Erythroblast (primary cell): Measurements from ENCODE around the gene PFDN1.

ENCODE experiments used
- GATA1 ChIP-seq: IDR thresholded peaks from 2 replicates; pipeline ENCODE4 v1.6.1; 2011; ENCODE audit warnings: low read depth, mild to moderate bottlenecking, control low read depth, low read length, moderate library complexity
- POLR2A ChIP-seq: IDR thresholded peaks from 2 replicates; pipeline ENCODE4 v1.6.1; 2011; ENCODE audit warnings: mild to moderate bottlenecking, low read length

DNA sequence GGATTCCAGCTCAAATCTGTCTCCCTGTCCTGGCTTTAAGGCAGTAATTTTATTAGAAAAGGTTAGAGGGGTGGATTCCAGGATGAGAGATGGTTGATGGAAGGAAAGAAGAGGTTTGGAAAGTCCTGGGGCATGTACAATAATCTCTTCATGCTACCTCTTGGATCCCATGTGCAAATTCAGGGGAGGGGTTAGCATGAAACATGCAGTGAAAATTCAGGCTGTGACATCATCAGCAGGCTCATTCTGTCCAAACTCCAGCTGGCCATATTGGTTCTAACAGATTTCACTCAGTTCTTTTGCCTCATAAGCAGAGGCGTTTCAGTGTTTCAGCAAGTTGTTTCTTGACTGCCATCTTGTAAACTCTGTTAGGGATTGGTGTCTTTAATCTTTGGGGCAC, 72.5 kb downstream of the PFDN1 start:
- TF ChIP-seq POLR2A (no peak), GATA1 (no peak)
